HEK293 (cell line): Measurements from ENCODE around the gene RBM20.
A peak's percentile ranks its signal among the peaks of the same experiment; 100 is the strongest.

Experiments used
- CTCF ChIA-PET: fragments of 350-600 bp; formaldehyde crosslinking; extraction: SDS; loops from one replicate; lab custom pipeline; 2021; ENCODE audit warnings: antibody characterized with exemption; lab: Yijun Ruan, JAX
- POLR2A ChIA-PET: fragments of 300-600 bp; formaldehyde crosslinking; extraction: SDS; loops from one replicate; lab custom pipeline; 2020; ENCODE audit warnings: antibody characterized with exemption, inconsistent platforms; lab: Yijun Ruan, JAX
- H3K27ac ChIP-seq: fragments of 200-500 bp; sonication (Bioruptor generic); 2 replicates; pipeline ENCODE4 v1.5.1; 2014; ENCODE audit warnings: low read depth, low read length, control low read depth, inconsistent platforms; ENCODE audit errors: extremely low read depth
- H3K36me3 ChIP-seq, 2 experiments: fragments of 200-500 bp in 1 of 2; sonication (Bioruptor generic) in 1 of 2; 1 replicate in 1 of 2; 2 replicates in 1 of 2; pipeline ENCODE4 v1.5.1; 2014 to 2017; ENCODE audit warnings: inconsistent platforms in 2 of 2, low read length in 2 of 2; ENCODE audit not compliant: control insufficient read depth in 2 of 2, insufficient read depth in 1 of 2
- H3K4me1 ChIP-seq: fragments of 200-500 bp; sonication (Bioruptor generic); 2 replicates; pipeline ENCODE4 v1.5.1; 2014; ENCODE audit warnings: mild to moderate bottlenecking, low read length, inconsistent platforms; ENCODE audit not compliant: control insufficient read depth, insufficient read depth
- H3K4me3 ChIP-seq: 2 replicates; pipeline ENCODE4 v1.5.1; 2011; ENCODE audit warnings: low read depth, mild to moderate bottlenecking, control low read depth, low read length, moderate library complexity
- H3K9me3 ChIP-seq: fragments of 200-500 bp; sonication (Bioruptor generic); 2 replicates; pipeline ENCODE4 v1.5.1; 2014; ENCODE audit warnings: low read depth, low read length, inconsistent platforms; ENCODE audit not compliant: control insufficient read depth, insufficient read depth
- ELK4 ChIP-seq: IDR thresholded peaks from 2 replicates; pipeline ENCODE4 v1.6.1; 2011; ENCODE audit warnings: mild to moderate bottlenecking, low read depth, low read length, borderline replicate concordance
- HIC1 ChIP-seq: fragments of 450-650 bp; formaldehyde crosslinking; IDR thresholded peaks from 2 replicates; pipeline ENCODE4 v1.5.1; 2016; ENCODE audit warnings: missing biosample characterization, missing genetic modification characterization
- KLF1 ChIP-seq: fragments of 450-650 bp; formaldehyde crosslinking; IDR thresholded peaks from 2 replicates; pipeline ENCODE4 v1.5.1; 2016; ENCODE audit warnings: missing biosample characterization, missing genetic modification characterization
- PATZ1 ChIP-seq: fragments of 450-650 bp; formaldehyde crosslinking; IDR thresholded peaks from 2 replicates; pipeline ENCODE4 v1.5.1; 2016; ENCODE audit warnings: missing biosample characterization, missing genetic modification characterization
- ZBTB17 ChIP-seq: fragments of 450-650 bp; formaldehyde crosslinking; IDR thresholded peaks from 2 replicates; pipeline ENCODE4 v1.5.1; 2016; ENCODE audit warnings: missing biosample characterization, missing genetic modification characterization
- ZFP3 ChIP-seq: fragments of 450-650 bp; formaldehyde crosslinking; IDR thresholded peaks from 2 replicates; pipeline ENCODE4 v1.5.1; 2016; ENCODE audit warnings: low read depth, missing biosample characterization, missing genetic modification characterization
- ZNF148 ChIP-seq: fragments of 450-650 bp; formaldehyde crosslinking; IDR thresholded peaks from 2 replicates; pipeline ENCODE4 v1.5.0; 2017; ENCODE audit warnings: missing biosample characterization, missing genetic modification characterization, borderline replicate concordance
- ZNF2 ChIP-seq: fragments of 450-650 bp; formaldehyde crosslinking; IDR thresholded peaks from 2 replicates; pipeline ENCODE4 v1.5.1; 2016; ENCODE audit warnings: missing biosample characterization, missing genetic modification characterization
- ZNF248 ChIP-seq: fragments of 450-650 bp; formaldehyde crosslinking; IDR thresholded peaks from 2 replicates; pipeline ENCODE4 v1.5.1; 2017; ENCODE audit warnings: missing biosample characterization, missing genetic modification characterization
- ZNF292 ChIP-seq: fragments of 450-650 bp; formaldehyde crosslinking; IDR thresholded peaks from 2 replicates; pipeline ENCODE4 v1.5.1; 2016; ENCODE audit warnings: low read depth, missing biosample characterization, missing genetic modification characterization, borderline replicate concordance
- ZNF324 ChIP-seq: fragments of 450-650 bp; formaldehyde crosslinking; IDR thresholded peaks from 2 replicates; pipeline ENCODE4 v1.5.1; 2016; ENCODE audit warnings: missing biosample characterization, missing genetic modification characterization
- ZNF335 ChIP-seq: fragments of 450-650 bp; formaldehyde crosslinking; conservative IDR thresholded peaks from 2 replicates; pipeline ENCODE4 v1.5.1; 2016; ENCODE audit warnings: missing biosample characterization, missing genetic modification characterization
- ZNF48 ChIP-seq: fragments of 450-650 bp; formaldehyde crosslinking; IDR thresholded peaks from 2 replicates; pipeline ENCODE4 v1.5.1; 2016; ENCODE audit warnings: missing biosample characterization, missing genetic modification characterization
- ZNF513 ChIP-seq: fragments of 450-650 bp; IDR thresholded peaks from 2 replicates; pipeline ENCODE4 v1.5.1; 2018; ENCODE audit warnings: missing biosample characterization, missing genetic modification characterization
- ZNF514 ChIP-seq: fragments of 450-650 bp; formaldehyde crosslinking; IDR thresholded peaks from 2 replicates; pipeline ENCODE4 v1.5.1; 2016; ENCODE audit warnings: missing biosample characterization, missing genetic modification characterization
- ZNF580 ChIP-seq: fragments of 450-650 bp; formaldehyde crosslinking; IDR thresholded peaks from 2 replicates; pipeline ENCODE4 v1.5.1; 2016; ENCODE audit warnings: missing biosample characterization, missing genetic modification characterization
- ZNF692 ChIP-seq: fragments of 450-650 bp; formaldehyde crosslinking; IDR thresholded peaks from 2 replicates; pipeline ENCODE4 v1.5.1; 2016; ENCODE audit warnings: missing biosample characterization, missing genetic modification characterization
- ZNF830 ChIP-seq: fragments of 450-650 bp; IDR thresholded peaks from 2 replicates; pipeline ENCODE4 v1.5.0; 2018; ENCODE audit warnings: missing biosample characterization, missing genetic modification characterization, low read depth, mild to moderate bottlenecking, moderate library complexity
- ZSCAN23 ChIP-seq: fragments of 450-650 bp; formaldehyde crosslinking; IDR thresholded peaks from 2 replicates; pipeline ENCODE4 v1.5.1; 2016; ENCODE audit warnings: missing biosample characterization, missing genetic modification characterization

RBM20 gene

GRCh38 chr10:110864662-110865140 is 220.6 kb downstream of the RBM20 start (continued):
- no peak for TF ChIP-seq ZNF692 (tag by site-specific recombination)
- TF ChIP-seq ZNF335 (tag by site-specific recombination), result no peak
- TF ChIP-seq ZNF513 (tag by site-specific recombination), result no peak
- TF ChIP-seq ZNF292 (tag by site-specific recombination), result no peak
- no peak for TF ChIP-seq ZNF148 (tag by site-specific recombination)
- no peak for TF ChIP-seq ZNF48 (tag by site-specific recombination)
- no peak for TF ChIP-seq KLF1 (tag by site-specific recombination)
- no peak for TF ChIP-seq ZSCAN23 (tag by site-specific recombination)
- no peak for TF ChIP-seq ZNF324 (tag by site-specific recombination)
- no peak for TF ChIP-seq ZNF514 (tag by site-specific recombination)

GRCh38 chr10:110865186-110865808 is 221.2 kb downstream of the RBM20 start:
- Histone ChIP-seq H3K27ac (no peak overlapping the region; the same call in 1 of the 2 replicates), H3K4me1 (peaks cover 17% of the 10 kb centered on the region; the same call in 1 of the 2 replicates), H3K4me3 (no peak overlapping the region), H3K9me3 (no peaks in the 10 kb centered on the region), H3K36me3 (no peaks in the 10 kb centered on the region)
- POLR2A ChIA-PET, result interaction anchor here (0.7 to 1.0 kb wide), 2 partner anchors 51 to 92 kb away, joined by 3 to 6 read pairs; no protein-coding TSS in a partner anchor
- CTCF ChIA-PET, result interaction anchor here (1.0 kb wide), 1 partner anchor 29 kb away, joined by 4 read pairs; no protein-coding TSS in a partner anchor
- TF ChIP-seq KLF1 (tag by site-specific recombination) (peak; percentile 61; the same call in 1 of the 2 replicates), ZNF830 (tag by site-specific recombination) (no peak), ZBTB17 (tag by site-specific recombination) (peak; percentile 40; the same call in 1 of the 2 replicates)

- CTCF ChIA-PET, result no interaction called here
- no peak overlapping the region for H3K27ac ChIP-seq
- POLR2A ChIA-PET, result interaction anchor here (0.7 to 1.0 kb wide), 2 partner anchors 51 to 92 kb away, joined by 3 to 6 read pairs; no protein-coding TSS in a partner anchor
- no peak overlapping the region for H3K4me3 ChIP-seq
- no peaks in the 10 kb centered on the region for H3K9me3 ChIP-seq
- peaks cover 19% of the 10 kb centered on the region for H3K4me1 ChIP-seq
- H3K36me3 ChIP-seq, result no peaks in the 10 kb centered on the region
- TF ChIP-seq ZNF580 (tag by site-specific recombination) (peak; percentile 71; the same call in 1 of the 2 replicates), ZNF514 (tag by site-specific recombination) (no peak), ZNF2 (no peak), ZFP3 (tag by site-specific recombination) (no peak), ZNF248 (no peak), PATZ1 (no peak), HIC1 (no peak), ELK4 (no peak)
These were observed 221.8 kb downstream of the RBM20 start for GRCh38 chr10:110865809-110866482.
